Loucy (cell line): ENCODE measurements around the gene DNAH14.
"Not testable (repeated sequence)": the region's sequence is repeated elsewhere in the genome, so short reads cannot be mapped to it uniquely, and the experiment has no call there.

Source experiments
- H2AFZ ChIP-seq: fragments of 200-600 bp; sonication (generic); 2 replicates; pipeline ENCODE4 v1.6.0; 2016; ENCODE audit warnings: antibody characterized with exemption, mild to moderate bottlenecking, low read length, moderate library complexity
- H3F3A ChIP-seq: fragments of 200-600 bp; 2 replicates; pipeline ENCODE4 v1.6.0; 2016; ENCODE audit warnings: antibody characterized with exemption, low read depth, mild to moderate bottlenecking
- H3K27me3 ChIP-seq: fragments of 200-600 bp; sonication (generic); 2 replicates; pipeline ENCODE4 v1.6.1; 2014; ENCODE audit warnings: low read length, mild to moderate bottlenecking; ENCODE audit not compliant: insufficient read depth, poor library complexity, severe bottlenecking
- H3K36me3 ChIP-seq: fragments of 200-600 bp; sonication (generic); 2 replicates; pipeline ENCODE4 v1.6.1; 2016; ENCODE audit warnings: low read length; ENCODE audit not compliant: insufficient read depth
- H3K4me1 ChIP-seq: fragments of 200-600 bp; sonication (generic); 2 replicates; pipeline ENCODE4 v1.5.1; 2014; ENCODE audit warnings: low read length, mild to moderate bottlenecking; ENCODE audit not compliant: insufficient read depth, poor library complexity, severe bottlenecking
- H3K4me2 ChIP-seq: fragments of 200-600 bp; sonication (generic); 2 replicates; pipeline ENCODE4 v1.6.0; 2014; ENCODE audit warnings: antibody characterized with exemption, low read length, low read depth, mild to moderate bottlenecking; ENCODE audit not compliant: poor library complexity, severe bottlenecking
- H3K4me3 ChIP-seq: fragments of 200-600 bp; sonication (generic); 2 replicates; pipeline ENCODE4 v1.5.1; 2014; ENCODE audit warnings: low read length, mild to moderate bottlenecking, mixed read lengths; ENCODE audit not compliant: poor library complexity, severe bottlenecking
- H3K79me2 ChIP-seq: fragments of 200-600 bp; sonication (generic); 2 replicates; pipeline ENCODE4 v1.6.1; 2014; ENCODE audit warnings: low read length; ENCODE audit not compliant: insufficient read depth
- H3K9ac ChIP-seq: fragments of 200-600 bp; sonication (generic); 2 replicates; pipeline ENCODE4 v1.6.0; 2014; ENCODE audit warnings: mild to moderate bottlenecking, low read depth, low read length, moderate library complexity; ENCODE audit not compliant: poor library complexity, severe bottlenecking
- H3K9me2 ChIP-seq: fragments of 200-600 bp; sonication (generic); replicated peaks from 2 replicates; pipeline ENCODE4 v1.6.1; 2016; ENCODE audit warnings: low read depth, low read length, mixed read lengths
- H3K9me3 ChIP-seq: fragments of 200-600 bp; sonication (generic); 2 replicates; pipeline ENCODE4 v1.6.1; 2014; ENCODE audit warnings: mild to moderate bottlenecking, antibody characterized with exemption, low read length, low read depth; ENCODE audit not compliant: insufficient read depth
- H4K20me1 ChIP-seq: fragments of 200-600 bp; sonication (generic); 2 replicates; pipeline ENCODE4 v1.6.0; 2014; ENCODE audit warnings: antibody characterized with exemption, low read length, mild to moderate bottlenecking; ENCODE audit not compliant: insufficient read depth, poor library complexity, severe bottlenecking
- EZH2phosphoT487 ChIP-seq: fragments of 200-600 bp; IDR thresholded peaks from 2 replicates; pipeline ENCODE4 v1.6.1; 2018; ENCODE audit warnings: antibody characterized with exemption, mild to moderate bottlenecking, moderate library complexity, borderline replicate concordance
- TF ChIP-seq, protein P1 (sequence below): fragments of 200-600 bp; sonication (generic); conservative IDR thresholded peaks from 2 replicates; pipeline ENCODE4 v1.5.1; 2014; ENCODE audit warnings: mild to moderate bottlenecking, antibody characterized with exemption, low read length

The DNAH14 gene

DNA sequence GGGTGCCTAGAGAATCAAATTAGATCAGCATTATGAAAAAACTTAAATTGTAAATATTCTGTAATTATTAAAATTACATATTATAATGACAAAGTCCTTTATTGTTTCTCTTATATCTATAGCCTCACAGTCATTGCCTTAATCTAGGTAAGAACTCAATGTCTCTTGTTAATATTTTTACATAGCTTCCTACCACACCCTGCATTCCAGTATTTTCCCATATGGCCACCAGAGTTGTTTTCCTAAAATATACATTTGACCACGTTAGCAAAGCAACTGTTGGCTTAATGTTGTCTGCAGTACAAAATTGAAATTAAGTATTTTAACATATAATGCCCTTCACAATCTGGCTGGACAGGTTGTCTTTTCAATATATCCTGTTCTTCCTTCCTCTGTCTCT, 230.3 kb downstream of the DNAH14 start:
- Histone ChIP-seq H3K9me3 (no peaks in the 10 kb centered on the region), H3K4me2 (no peak overlapping the region), H4K20me1 (no peaks in the 10 kb centered on the region), H3F3A (no peaks in the 10 kb centered on the region), H2AFZ (no peak overlapping the region), H3K4me3 (no peak overlapping the region), H3K9ac (no peak overlapping the region), H3K9me2 (no peaks in the 10 kb centered on the region; the same call in 1 of the 2 replicates), H3K79me2 (no peaks in the 10 kb centered on the region), H3K27me3 (peaks cover 35% of the 10 kb centered on the region), H3K36me3 (no peaks in the 10 kb centered on the region), H3K4me1 (peaks cover 11% of the 10 kb centered on the region)
- TF ChIP-seq, protein P1, sequence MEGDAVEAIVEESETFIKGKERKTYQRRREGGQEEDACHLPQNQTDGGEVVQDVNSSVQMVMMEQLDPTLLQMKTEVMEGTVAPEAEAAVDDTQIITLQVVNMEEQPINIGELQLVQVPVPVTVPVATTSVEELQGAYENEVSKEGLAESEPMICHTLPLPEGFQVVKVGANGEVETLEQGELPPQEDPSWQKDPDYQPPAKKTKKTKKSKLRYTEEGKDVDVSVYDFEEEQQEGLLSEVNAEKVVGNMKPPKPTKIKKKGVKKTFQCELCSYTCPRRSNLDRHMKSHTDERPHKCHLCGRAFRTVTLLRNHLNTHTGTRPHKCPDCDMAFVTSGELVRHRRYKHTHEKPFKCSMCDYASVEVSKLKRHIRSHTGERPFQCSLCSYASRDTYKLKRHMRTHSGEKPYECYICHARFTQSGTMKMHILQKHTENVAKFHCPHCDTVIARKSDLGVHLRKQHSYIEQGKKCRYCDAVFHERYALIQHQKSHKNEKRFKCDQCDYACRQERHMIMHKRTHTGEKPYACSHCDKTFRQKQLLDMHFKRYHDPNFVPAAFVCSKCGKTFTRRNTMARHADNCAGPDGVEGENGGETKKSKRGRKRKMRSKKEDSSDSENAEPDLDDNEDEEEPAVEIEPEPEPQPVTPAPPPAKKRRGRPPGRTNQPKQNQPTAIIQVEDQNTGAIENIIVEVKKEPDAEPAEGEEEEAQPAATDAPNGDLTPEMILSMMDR, result no peak
- no peak for TF ChIP-seq EZH2phosphoT487

DNA sequence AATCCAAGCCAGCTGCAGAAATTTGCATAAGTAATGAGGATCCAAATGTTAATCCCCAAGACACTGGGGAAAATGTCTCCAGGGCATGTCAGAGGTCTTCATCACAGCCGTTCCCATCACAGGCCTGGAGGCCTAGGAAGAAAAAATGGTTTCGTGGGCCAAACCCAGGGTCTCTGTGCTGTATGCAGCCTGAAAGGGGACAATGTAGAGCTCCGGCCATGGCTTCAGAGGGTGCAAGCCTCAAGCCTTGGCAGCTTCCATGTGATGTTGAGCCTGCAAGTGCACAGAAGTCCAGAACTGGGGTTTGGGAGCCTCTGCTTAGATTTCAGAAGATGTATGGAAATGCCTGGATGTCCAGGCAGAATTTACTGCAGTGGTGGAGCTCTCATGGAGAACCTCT, 247.9 kb downstream of the DNAH14 start:
- H3K9ac ChIP-seq, H3K36me3 ChIP-seq, H3K4me3 ChIP-seq, H3K4me1 ChIP-seq, H2AFZ ChIP-seq, H3K9me3 ChIP-seq, H4K20me1 ChIP-seq, H3F3A ChIP-seq, H3K79me2 ChIP-seq, H3K4me2 ChIP-seq, H3K9me2 ChIP-seq, H3K27me3 ChIP-seq: not testable (repeated sequence)

DNA sequence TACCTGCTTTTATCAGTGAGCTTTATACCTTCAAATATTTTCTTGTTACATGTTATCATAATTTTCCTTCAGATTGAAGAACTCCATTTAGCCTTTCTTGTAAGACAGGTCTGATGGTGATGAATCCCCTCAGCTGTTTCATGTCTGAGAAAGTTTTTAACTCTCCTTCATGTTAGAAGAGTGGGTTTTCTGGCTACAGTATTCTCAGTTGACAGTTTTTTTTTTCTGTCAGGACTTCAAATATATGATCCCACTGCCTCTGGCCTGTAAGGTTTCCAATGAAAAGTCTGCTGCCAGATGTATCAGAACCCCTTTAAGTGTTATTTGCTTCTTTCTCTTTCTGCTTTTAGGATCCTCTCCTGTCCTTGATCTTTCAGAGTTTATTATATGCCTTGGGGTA, 250.2 kb downstream of the DNAH14 start:
- Histone ChIP-seq H3K36me3 (no peaks in the 10 kb centered on the region), H3K9me3 (peaks cover 5% of the 10 kb centered on the region; the same call in 1 of the 2 replicates), H4K20me1 (no peaks in the 10 kb centered on the region), H3K9ac (no peak overlapping the region), H3K4me2 (no peak overlapping the region), H3K27me3 (no peaks in the 10 kb centered on the region), H3F3A (no peaks in the 10 kb centered on the region), H3K79me2 (no peaks in the 10 kb centered on the region), H3K9me2 (no peaks in the 10 kb centered on the region), H3K4me3 (no peak overlapping the region), H2AFZ (no peak overlapping the region), H3K4me1 (no peaks in the 10 kb centered on the region)
- TF ChIP-seq EZH2phosphoT487, result no peak
- TF ChIP-seq, protein P1, result no peak

DNA sequence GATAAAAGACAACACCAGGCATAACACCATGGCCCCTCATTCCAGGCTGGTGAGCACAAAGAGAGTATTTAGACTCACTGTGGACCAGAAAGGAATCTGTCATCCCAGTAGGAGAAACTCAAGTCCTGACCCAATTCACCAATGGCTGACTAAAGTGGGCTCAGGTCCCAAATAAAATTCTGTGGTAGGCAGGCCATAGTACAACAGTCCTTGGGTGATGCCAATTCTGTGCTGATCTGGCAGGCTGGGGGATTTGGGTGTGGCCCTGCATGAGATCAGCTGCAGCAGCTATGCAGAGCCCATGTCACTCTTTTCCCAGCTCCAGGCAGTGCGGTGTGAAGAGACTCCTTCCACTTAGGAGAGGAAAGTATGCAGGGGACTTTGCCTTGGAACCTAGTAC, 253.2 kb downstream of the DNAH14 start:
- Histone ChIP-seq H3K9ac (no peak overlapping the region), H3K27me3 (no peaks in the 10 kb centered on the region), H3K79me2 (no peaks in the 10 kb centered on the region), H3K9me2 (no peaks in the 10 kb centered on the region), H2AFZ (no peak overlapping the region), H3K9me3 (peaks cover 5% of the 10 kb centered on the region; the same call in 1 of the 2 replicates), H3K4me3 (no peak overlapping the region), H4K20me1 (no peaks in the 10 kb centered on the region), H3K36me3 (no peaks in the 10 kb centered on the region), H3K4me1 (no peaks in the 10 kb centered on the region), H3F3A (no peaks in the 10 kb centered on the region), H3K4me2 (no peak overlapping the region)
- TF ChIP-seq, protein P1, result no peak
